ENCODE results near the gene LRCOL1.

The LRCOL1 gene

GRCh38 chr12:132619071-132619385, 8.6 kb upstream of the LRCOL1 start:
- DNase-seq (ENCODE audit: low read depth): no peak

GRCh38 chr12:132618683-132619043, 8.3 kb upstream of the LRCOL1 start, which contains the start of gene P2RX2:
Gene P2RX2 (plus strand): TSS chr12:132618776. CDS start chr12:132618817, 41 bp downstream.
- DNase-seq (ENCODE audit: low read depth): no peak

GRCh38 chr12:132617822-132618682, 7.7 kb upstream of the LRCOL1 start:
- no peak for DNase-seq (ENCODE audit: low read depth)

- DNase-seq (ENCODE audit: low read depth): no peak
Measured at GRCh38 chr12:132617135-132617701, 6.8 kb upstream of the LRCOL1 start.

GRCh38 chr12:132615579-132616038, 5.2 kb upstream of the LRCOL1 start:
- DNase-seq (ENCODE audit: low read depth): no peak

GRCh38 chr12:132614861-132615578, 4.6 kb upstream of the LRCOL1 start:
- peak; percentile 75 for DNase-seq (ENCODE audit: low read depth)

- no peak for DNase-seq (ENCODE audit: low read depth)
Measured at GRCh38 chr12:132614029-132614428, 3.6 kb upstream of the LRCOL1 start.

GRCh38 chr12:132611620-132612019, 1.2 kb upstream of the LRCOL1 start:
- DNase-seq (ENCODE audit: low read depth): no peak

- DNase-seq (ENCODE audit: low read depth): no peak
Measured at GRCh38 chr12:132610866-132611602, 652 bp upstream of the LRCOL1 start.

- DNase-seq (ENCODE audit: low read depth): no peak
Measured at GRCh38 chr12:132608231-132609171, 1.9 kb downstream of the LRCOL1 start.

- DNase-seq (ENCODE audit: low read depth): no peak
Measured at GRCh38 chr12:132606927-132607326, 3.5 kb downstream of the LRCOL1 start.

GRCh38 chr12:132606466-132606865, 3.9 kb downstream of the LRCOL1 start:
- DNase-seq (ENCODE audit: low read depth): no peak

- no peak for DNase-seq (ENCODE audit: low read depth)
Measured at GRCh38 chr12:132605892-132606291, 4.5 kb downstream of the LRCOL1 start.

- DNase-seq (ENCODE audit: low read depth): no peak
Measured at GRCh38 chr12:132604668-132605441, 5.5 kb downstream of the LRCOL1 start.

- DNase-seq (ENCODE audit: low read depth): no peak
Measured at GRCh38 chr12:132604151-132604618, 6.2 kb downstream of the LRCOL1 start.

GRCh38 chr12:132603240-132604150, 6.9 kb downstream of the LRCOL1 start:
- DNase-seq (ENCODE audit: low read depth): no peak

- DNase-seq (ENCODE audit: low read depth): no peak
Measured at GRCh38 chr12:132602572-132603239, 7.7 kb downstream of the LRCOL1 start.

- DNase-seq (ENCODE audit: low read depth): no peak
Measured at GRCh38 chr12:132601171-132601883, 9.1 kb downstream of the LRCOL1 start.

Data from stimulated activated CD8-positive, alpha-beta memory T cell treated with anti-CD3 and anti-CD28 coated beads, Interleukin-12 subunit alpha, Interleukin-12 subunit beta, amount 100 ng/mL, for 1 hour (primary cell).